Upper lobe of left lung (tissue), 4 donors: ENCODE measurements around the gene AADACL4.

Source experiments
- EP300 ChIP-seq, 4 donors: sonication (generic); formaldehyde crosslinking; IDR thresholded peaks; one replicate each; pipeline ENCODE4 v1.5.1; 2017; ENCODE audit warnings: antibody characterized with exemption in 4 of 4, control low read depth in 2 of 4
- POLR2A ChIP-seq, 4 donors: fragments of 450-650 bp; IDR thresholded peaks; one replicate each; pipeline ENCODE4 v1.5.1; 2016 to 2017; ENCODE audit warnings: antibody characterized with exemption in 4 of 4, mild to moderate bottlenecking in 2 of 4
- POLR2AphosphoS5 ChIP-seq, 2 donors: sonication (generic); formaldehyde crosslinking; IDR thresholded peaks; one replicate each; pipeline ENCODE4 v1.5.1; 2017; ENCODE audit warnings: antibody characterized with exemption in 2 of 2
- TF ChIP-seq, protein P1 (sequence below), 6 experiments: fragments of 450-650 bp in 4 of 6; fragments of 200-600 bp in 2 of 6; sonication (generic) in 2 of 6; IDR thresholded peaks; one replicate each; pipeline ENCODE4 v1.5.1; 2016 to 2019; ENCODE audit warnings: antibody characterized with exemption in 6 of 6

DNA sequence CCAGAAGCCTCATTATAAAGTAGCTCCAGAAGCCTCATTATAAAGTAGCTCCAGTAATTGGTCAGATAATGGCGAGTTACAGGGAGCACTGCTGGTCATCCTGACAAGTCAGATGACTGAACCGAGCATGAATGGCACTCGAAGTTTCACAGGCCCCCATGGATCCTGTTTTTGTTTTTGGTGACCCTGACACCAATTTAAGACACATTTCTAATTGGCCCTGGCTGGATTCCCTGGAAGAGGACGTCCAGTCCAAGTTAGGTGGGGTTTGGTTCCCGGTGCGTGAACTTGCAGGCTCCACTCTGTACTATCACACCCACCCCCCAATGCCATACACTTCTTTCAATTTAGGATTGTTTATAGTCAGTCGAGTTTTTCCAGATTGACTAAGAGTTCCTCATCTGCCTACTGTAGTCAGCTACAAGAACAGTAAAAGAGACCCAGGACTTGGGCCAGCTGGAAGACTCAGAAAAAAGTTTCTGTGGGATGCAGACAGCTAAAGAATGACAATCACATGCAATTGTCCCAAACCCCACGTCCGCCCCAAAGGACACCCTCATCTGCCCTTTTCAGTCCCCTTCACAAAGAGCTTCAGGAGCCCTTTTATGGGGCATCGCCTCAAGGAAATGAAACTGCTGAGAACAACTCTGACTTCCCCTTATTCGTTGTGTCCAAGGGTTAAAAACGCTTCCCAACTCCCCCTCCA lies 28.6 kb upstream of the AADACL4 start:
- TF ChIP-seq POLR2AphosphoS5 (IDR thresholded peaks at IDR 0.05): no peak
- TF ChIP-seq EP300 (IDR thresholded peaks at IDR 0.05): no peak
- TF ChIP-seq, protein P1, sequence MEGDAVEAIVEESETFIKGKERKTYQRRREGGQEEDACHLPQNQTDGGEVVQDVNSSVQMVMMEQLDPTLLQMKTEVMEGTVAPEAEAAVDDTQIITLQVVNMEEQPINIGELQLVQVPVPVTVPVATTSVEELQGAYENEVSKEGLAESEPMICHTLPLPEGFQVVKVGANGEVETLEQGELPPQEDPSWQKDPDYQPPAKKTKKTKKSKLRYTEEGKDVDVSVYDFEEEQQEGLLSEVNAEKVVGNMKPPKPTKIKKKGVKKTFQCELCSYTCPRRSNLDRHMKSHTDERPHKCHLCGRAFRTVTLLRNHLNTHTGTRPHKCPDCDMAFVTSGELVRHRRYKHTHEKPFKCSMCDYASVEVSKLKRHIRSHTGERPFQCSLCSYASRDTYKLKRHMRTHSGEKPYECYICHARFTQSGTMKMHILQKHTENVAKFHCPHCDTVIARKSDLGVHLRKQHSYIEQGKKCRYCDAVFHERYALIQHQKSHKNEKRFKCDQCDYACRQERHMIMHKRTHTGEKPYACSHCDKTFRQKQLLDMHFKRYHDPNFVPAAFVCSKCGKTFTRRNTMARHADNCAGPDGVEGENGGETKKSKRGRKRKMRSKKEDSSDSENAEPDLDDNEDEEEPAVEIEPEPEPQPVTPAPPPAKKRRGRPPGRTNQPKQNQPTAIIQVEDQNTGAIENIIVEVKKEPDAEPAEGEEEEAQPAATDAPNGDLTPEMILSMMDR (IDR thresholded peaks at IDR 0.05): no peak
- no peak for TF ChIP-seq POLR2A (IDR thresholded peaks at IDR 0.05)
